NCI-H1092 (cell line): ENCODE results near the gene PPFIA2.

ENCODE experiments used
- DNase-seq: peaks from one replicate; lab custom pipeline; 2025; lab: John Stamatoyannopoulos, UW

Gene PPFIA2

GRCh38 chr12:81261508-81262207 is 497.5 kb downstream of the PPFIA2 start:
- DNase-seq: no peak

GRCh38 chr12:81259360-81259759 is 499.8 kb downstream of the PPFIA2 start:
- no peak for DNase-seq

DNA sequence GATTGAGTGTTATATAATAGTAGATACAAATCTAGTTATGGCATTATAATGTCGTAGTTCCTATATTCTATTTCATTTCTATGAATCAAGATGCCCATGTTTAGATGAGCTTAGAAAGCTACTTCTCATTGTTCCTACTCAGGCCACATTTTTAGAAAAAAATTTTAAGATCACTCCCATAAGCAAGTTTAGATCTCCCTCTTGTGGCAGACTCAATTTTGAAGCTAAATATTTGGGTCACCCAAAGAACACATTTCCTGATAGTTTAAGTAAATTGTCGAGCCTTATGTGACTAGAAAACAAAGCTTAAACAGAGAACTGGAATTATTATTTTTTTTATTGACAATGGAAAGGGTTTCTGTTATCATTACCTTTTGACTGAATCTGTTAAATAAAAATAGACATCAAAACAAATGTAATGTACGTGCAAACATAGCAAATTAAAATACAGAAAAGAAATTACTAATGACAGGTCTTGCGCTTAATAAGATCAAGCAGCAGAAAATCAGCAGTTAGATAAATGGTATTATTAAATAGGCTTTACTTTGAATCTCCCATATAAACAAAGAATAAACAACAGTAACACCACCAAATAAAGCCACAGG is 501.1 kb downstream of the PPFIA2 start:
- DNase-seq: peak; percentile 49

DNA sequence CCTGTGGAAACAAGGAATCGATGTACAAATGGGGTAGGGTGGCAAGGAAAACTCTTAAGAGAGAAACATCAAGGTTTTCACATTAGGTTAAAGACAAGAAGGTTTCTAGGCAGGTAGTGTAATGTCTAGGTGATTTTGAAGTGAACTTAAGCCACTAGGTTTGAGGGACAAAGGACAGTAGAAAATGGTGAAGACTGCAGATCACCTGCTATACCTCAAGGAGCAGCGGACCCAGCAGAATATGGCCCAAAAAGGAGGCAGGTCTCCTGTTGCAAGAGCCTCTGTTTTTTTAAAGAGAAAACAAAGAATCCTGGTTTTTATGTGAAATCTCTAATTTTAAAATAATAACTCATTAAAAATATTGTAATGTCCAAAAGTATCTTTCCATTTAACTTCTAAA is 503.2 kb downstream of the PPFIA2 start:
- no peak for DNase-seq

GRCh38 chr12:81255456-81255855 is 503.7 kb downstream of the PPFIA2 start:
- DNase-seq: no peak

- DNase-seq: no peak
These were observed 505.8 kb downstream of the PPFIA2 start for GRCh38 chr12:81253360-81253759.

DNA sequence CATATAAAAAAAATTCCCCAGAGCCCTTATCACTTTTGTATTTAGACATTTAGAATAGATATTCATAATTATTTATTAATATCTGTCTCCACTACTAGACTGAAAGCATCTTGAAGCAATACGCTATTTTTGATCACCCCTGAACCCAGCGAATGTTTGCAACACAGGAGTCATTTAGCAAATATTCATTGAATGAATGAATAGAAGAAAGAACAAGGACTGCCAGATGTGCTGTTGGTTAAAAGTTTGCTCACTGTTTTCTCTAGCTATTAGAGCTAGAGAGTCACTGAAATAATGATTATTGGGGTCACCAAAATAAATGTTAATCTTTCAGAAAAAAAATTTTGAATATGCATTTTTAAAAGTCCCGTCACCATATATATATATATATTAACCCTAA is 506.9 kb downstream of the PPFIA2 start:
- no peak for DNase-seq

DNA sequence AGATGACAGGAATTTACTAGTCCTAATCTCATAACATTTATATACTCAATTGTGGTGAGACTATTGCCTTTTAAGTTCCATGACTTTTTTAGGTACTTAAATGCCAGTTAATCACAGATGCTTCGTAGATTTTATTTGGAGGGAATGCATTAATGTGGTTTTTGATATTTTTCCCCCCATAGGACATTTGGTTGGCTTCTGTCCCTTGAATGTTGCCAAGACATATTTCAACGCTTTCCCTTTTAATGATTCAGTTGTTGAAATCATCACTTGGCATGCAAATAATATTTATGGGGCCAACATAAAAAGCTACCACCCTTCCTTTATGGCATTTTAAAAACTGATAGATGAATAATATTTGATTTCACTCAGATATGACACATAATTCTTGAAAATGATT is 509.2 kb downstream of the PPFIA2 start:
- DNase-seq: no peak

- peak; percentile 12 for DNase-seq
These were observed 513.1 kb downstream of the PPFIA2 start for GRCh38 chr12:81245907-81246570.

GRCh38 chr12:81245458-81245857 is 513.7 kb downstream of the PPFIA2 start:
- no peak for DNase-seq

- DNase-seq: no peak
These were observed 527.4 kb downstream of the PPFIA2 start for GRCh38 chr12:81231574-81232368.

GRCh38 chr12:81229759-81230158 is 529.4 kb downstream of the PPFIA2 start:
- DNase-seq: peak; percentile 3

DNA sequence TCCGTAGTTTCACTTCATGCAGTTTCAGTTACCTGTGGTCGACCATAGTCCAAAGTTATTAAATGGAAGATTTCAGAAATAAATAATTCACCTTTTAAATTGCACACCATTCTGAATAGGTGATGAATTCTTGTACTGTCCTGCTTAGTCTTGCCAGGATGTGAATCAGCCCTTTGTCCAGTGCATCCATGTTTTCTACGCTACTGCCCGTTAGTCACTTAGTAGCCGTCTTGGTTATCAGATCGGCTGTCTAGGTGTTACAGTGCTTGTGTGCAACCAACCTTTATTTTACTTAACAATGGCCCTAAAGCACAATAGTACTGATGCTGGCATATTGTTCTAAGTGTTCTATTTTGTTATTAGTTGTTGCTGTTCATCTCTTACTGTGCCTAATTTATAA is 534.5 kb downstream of the PPFIA2 start:
- DNase-seq: no peak

GRCh38 chr12:81222846-81223592 is 536.1 kb downstream of the PPFIA2 start:
- DNase-seq: no peak

- no peak for DNase-seq
These were observed 537.5 kb downstream of the PPFIA2 start for GRCh38 chr12:81221681-81222080.

- no peak for DNase-seq
These were observed 542.4 kb downstream of the PPFIA2 start for GRCh38 chr12:81216739-81217138.

GRCh38 chr12:81212996-81213696 is 546.0 kb downstream of the PPFIA2 start:
- DNase-seq: no peak

DNA sequence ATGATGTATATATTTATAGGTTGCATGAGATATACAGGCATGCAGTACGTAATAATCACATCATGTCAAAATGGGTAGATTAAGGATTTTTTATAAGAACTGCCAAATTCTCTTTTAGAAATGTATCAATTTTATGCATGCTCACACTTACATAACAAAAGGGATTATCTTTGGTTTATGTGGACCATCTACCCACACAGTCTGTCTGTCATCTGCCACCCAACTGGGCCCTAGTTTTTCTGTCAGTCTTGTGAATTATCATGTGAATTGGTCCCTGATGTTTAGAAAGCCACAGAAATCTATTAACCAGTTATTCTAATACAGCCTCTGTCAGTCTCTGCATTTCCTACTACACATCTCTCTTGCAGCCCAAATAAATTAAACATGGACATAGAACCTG is 547.8 kb downstream of the PPFIA2 start:
- no peak for DNase-seq

DNA sequence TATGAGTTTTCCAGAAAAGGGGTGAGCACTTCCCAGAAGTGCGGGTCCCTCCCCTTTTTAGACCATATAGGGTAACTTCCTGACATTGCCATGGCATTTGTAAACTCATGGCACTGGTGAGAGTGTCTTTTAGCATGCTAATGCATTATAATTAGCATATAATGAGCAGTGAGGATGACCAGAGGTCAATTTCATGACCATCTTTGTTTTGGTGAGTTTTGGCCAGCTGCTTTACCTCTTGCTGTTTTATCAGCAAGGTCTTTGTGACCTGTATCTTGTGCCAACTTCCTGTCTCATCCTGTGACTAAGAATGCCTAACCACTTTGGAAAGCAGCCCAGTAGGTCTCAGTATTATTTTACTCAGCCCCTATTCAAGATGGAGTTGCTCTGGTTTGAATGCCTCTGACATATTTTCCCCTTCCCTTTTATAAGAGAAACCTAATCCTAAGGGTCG is 549.4 kb downstream of the PPFIA2 start:
- peak; percentile 18 for DNase-seq

GRCh38 chr12:81209012-81209411 is 550.1 kb downstream of the PPFIA2 start:
- no peak for DNase-seq
